ENCODE results near the gene APOB.

- TF ChIP-seq EZH2phosphoT487 (IDR thresholded peaks at IDR 0.05; ENCODE audit: insufficient read depth, low read depth) (no peak), EZH2 (IDR thresholded peaks at IDR 0.05; ENCODE audit: insufficient read depth, poor library complexity, severe bottlenecking) (no peak)
Observed at GRCh38 chr2:21040468-21041377, 3.1 kb downstream of the APOB start.
